Parathyroid adenoma (tissue), 2 donors: ENCODE data around the gene CKB.

Experiments used
- H2AFZ ChIP-seq: fragments of 300-600 bp; sonication (generic); one replicate; pipeline ENCODE4 v1.7.0; 2017; ENCODE audit warnings: antibody characterized with exemption, mild to moderate bottlenecking
- H3K27ac ChIP-seq: fragments of 300-600 bp; sonication (generic); one replicate; pipeline ENCODE4 v1.7.0; 2017
- H3K27me3 ChIP-seq: fragments of 300-600 bp; sonication (generic); one replicate; pipeline ENCODE4 v1.7.0; 2017; ENCODE audit warnings: low read length; ENCODE audit not compliant: control insufficient read depth, insufficient read depth
- H3K36me3 ChIP-seq: fragments of 300-600 bp; sonication (generic); one replicate; pipeline ENCODE4 v1.7.0; 2017; ENCODE audit warnings: low read length; ENCODE audit not compliant: control insufficient read depth, insufficient read depth
- H3K4me1 ChIP-seq: fragments of 300-600 bp; sonication (generic); one replicate; pipeline ENCODE4 v1.7.0; 2017; ENCODE audit warnings: control low read depth
- H3K4me2 ChIP-seq: fragments of 300-600 bp; sonication (generic); one replicate; pipeline ENCODE4 v1.7.0; 2017; ENCODE audit warnings: low read length
- H3K4me3 ChIP-seq: fragments of 300-600 bp; sonication (generic); one replicate; pipeline ENCODE4 v1.7.0; 2017; ENCODE audit warnings: low read depth, low read length
- H3K79me2 ChIP-seq: fragments of 300-600 bp; sonication (generic); one replicate; pipeline ENCODE4 v1.7.0; 2017; ENCODE audit warnings: control low read depth
- H3K9ac ChIP-seq: fragments of 300-600 bp; sonication (generic); one replicate; pipeline ENCODE4 v1.7.0; 2017; ENCODE audit warnings: mild to moderate bottlenecking
- H3K9me3 ChIP-seq: fragments of 300-600 bp; sonication (generic); one replicate; pipeline ENCODE4 v1.7.0; 2017; ENCODE audit warnings: low read length; ENCODE audit not compliant: control insufficient read depth
- CTCF ChIP-seq: fragments of 300-600 bp; sonication (generic); IDR thresholded peaks from one replicate; pipeline ENCODE4 v1.7.0; 2017; ENCODE audit warnings: antibody characterized with exemption, mild to moderate bottlenecking
- donor health status: primary hyperparathyroidism.

Gene CKB

GRCh38 chr14:103547455-103547940 lies 24.9 kb upstream of the CKB start:
- TF ChIP-seq CTCF: no peak

GRCh38 chr14:103546652-103547454 lies 24.2 kb upstream of the CKB start:
- TF ChIP-seq CTCF: peak; percentile 95
- peaks cover 3% of the 10 kb centered on the region for H3K4me1 ChIP-seq
- H3K9me3 ChIP-seq: no peaks in the 10 kb centered on the region
- H3K4me2 ChIP-seq: no peak overlapping the region
- no peaks in the 10 kb centered on the region for H3K27me3 ChIP-seq
- H3K36me3 ChIP-seq: no peaks in the 10 kb centered on the region
- H3K27ac ChIP-seq: no peak overlapping the region
- no peak overlapping the region for H2AFZ ChIP-seq
- H3K9ac ChIP-seq: no peak overlapping the region
- H3K79me2 ChIP-seq: peaks cover 13% of the 10 kb centered on the region
- no peak overlapping the region for H3K4me3 ChIP-seq

More at GRCh38 chr14:103547455-103547940, 24.9 kb upstream of the CKB start:
- H3K4me3 ChIP-seq: no peak overlapping the region
- H3K4me2 ChIP-seq: no peak overlapping the region
- no peak overlapping the region for H3K9ac ChIP-seq
- no peak overlapping the region for H3K27ac ChIP-seq
- peaks cover 2% of the 10 kb centered on the region for H3K4me1 ChIP-seq
- H3K79me2 ChIP-seq: peaks cover 18% of the 10 kb centered on the region
- no peaks in the 10 kb centered on the region for H3K36me3 ChIP-seq
- H2AFZ ChIP-seq: no peak overlapping the region
- H3K27me3 ChIP-seq: no peaks in the 10 kb centered on the region
- no peaks in the 10 kb centered on the region for H3K9me3 ChIP-seq

GRCh38 chr14:103545915-103546651 lies 23.5 kb upstream of the CKB start:
- Histone ChIP-seq H3K27ac (no peak overlapping the region), H3K27me3 (no peaks in the 10 kb centered on the region), H3K4me2 (no peak overlapping the region), H2AFZ (no peak overlapping the region), H3K36me3 (no peaks in the 10 kb centered on the region), H3K9ac (no peak overlapping the region), H3K4me3 (no peak overlapping the region), H3K4me1 (peaks cover 3% of the 10 kb centered on the region), H3K79me2 (peaks cover 7% of the 10 kb centered on the region), H3K9me3 (no peaks in the 10 kb centered on the region)
- TF ChIP-seq CTCF: no peak

- Histone ChIP-seq H3K9me3 (no peaks in the 10 kb centered on the region), H3K4me2 (no peak overlapping the region), H3K4me1 (peaks cover 3% of the 10 kb centered on the region), H2AFZ (no peak overlapping the region), H3K4me3 (no peak overlapping the region), H3K36me3 (no peaks in the 10 kb centered on the region), H3K79me2 (peaks cover 5% of the 10 kb centered on the region), H3K27ac (no peak overlapping the region), H3K9ac (no peak overlapping the region), H3K27me3 (no peaks in the 10 kb centered on the region)
- TF ChIP-seq CTCF: no peak
These were observed 22.7 kb upstream of the CKB start for GRCh38 chr14:103545219-103545914.
